Measurements from ENCODE around the gene BANP.

The BANP gene

DNA sequence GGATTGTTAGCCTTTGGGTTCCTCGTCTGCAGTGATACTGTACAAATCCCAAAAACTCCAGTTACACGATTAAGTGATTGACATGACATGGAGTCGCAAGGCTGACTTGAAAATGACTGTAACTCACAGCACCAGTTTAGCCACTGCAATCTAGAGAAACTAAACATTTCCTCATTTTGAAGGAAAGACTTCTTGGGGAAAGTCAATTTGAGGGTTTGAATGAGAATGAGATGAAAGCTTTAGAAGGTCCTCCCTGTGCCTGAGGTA, 4.8 kb downstream of the BANP start:
- no peak overlapping the region for H3K4me3 ChIP-seq (ENCODE audit: low read depth, low read length)
- TF ChIP-seq, protein P1, sequence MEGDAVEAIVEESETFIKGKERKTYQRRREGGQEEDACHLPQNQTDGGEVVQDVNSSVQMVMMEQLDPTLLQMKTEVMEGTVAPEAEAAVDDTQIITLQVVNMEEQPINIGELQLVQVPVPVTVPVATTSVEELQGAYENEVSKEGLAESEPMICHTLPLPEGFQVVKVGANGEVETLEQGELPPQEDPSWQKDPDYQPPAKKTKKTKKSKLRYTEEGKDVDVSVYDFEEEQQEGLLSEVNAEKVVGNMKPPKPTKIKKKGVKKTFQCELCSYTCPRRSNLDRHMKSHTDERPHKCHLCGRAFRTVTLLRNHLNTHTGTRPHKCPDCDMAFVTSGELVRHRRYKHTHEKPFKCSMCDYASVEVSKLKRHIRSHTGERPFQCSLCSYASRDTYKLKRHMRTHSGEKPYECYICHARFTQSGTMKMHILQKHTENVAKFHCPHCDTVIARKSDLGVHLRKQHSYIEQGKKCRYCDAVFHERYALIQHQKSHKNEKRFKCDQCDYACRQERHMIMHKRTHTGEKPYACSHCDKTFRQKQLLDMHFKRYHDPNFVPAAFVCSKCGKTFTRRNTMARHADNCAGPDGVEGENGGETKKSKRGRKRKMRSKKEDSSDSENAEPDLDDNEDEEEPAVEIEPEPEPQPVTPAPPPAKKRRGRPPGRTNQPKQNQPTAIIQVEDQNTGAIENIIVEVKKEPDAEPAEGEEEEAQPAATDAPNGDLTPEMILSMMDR (IDR thresholded peaks at IDR 0.05; ENCODE audit: control insufficient read depth, extremely low read depth, insufficient read depth) = no peak
- DNase-seq (ENCODE audit: low read depth) = no peak

DNA sequence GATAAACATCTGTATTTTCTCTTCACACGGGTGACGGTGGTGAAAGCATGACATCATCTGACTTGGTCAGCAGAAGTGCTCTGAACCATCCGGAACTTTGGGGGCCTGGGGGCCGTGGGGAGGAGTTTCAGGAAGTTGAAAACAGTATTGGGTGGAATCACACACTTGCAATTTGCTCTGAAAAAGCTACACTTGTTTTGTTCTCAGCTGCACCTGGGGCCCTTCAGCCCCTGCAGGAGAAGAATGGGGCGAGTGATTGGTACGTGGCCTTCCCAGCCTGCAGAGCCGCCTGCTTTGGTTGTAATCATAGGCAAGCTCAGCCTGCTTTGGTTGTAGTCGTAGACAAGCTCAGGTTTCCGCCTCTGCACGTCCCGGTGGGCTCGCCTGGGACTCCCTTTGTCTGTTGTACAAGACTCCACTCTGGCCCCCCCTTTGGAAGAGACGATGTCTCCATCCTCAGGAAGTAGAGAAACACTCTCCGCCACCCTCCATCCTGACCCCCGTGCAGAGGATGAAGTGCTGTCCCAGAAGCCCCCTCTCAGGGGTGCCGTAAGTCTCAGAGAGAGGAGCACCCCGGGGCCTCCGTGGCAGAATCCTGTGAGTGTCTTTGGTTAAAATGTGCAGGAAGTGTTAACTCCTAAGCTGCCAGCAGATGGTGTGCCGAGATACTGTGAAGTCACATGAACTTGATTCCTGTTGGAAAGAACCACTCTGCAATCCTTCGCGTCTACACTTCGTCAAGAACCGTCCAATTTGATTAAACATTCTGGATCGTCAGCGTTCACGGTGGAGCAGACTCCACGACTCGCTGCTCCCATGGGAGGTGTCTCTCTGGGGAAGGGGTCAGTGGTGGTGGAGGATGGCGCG, 5.4 kb downstream of the BANP start:
- H3K4me3 ChIP-seq (ENCODE audit: low read depth, low read length) = no peak overlapping the region
- TF ChIP-seq, protein P1 (IDR thresholded peaks at IDR 0.05; ENCODE audit: control insufficient read depth, extremely low read depth, insufficient read depth) = 0 out of 2 replicates have a peak, but pooled peaks have one; percentile 12
- DNase-seq (ENCODE audit: low read depth) = no peak

- H3K4me3 ChIP-seq (ENCODE audit: low read depth, low read length) = no peak overlapping the region
- DNase-seq (ENCODE audit: low read depth) = no peak
- TF ChIP-seq, protein P1 (IDR thresholded peaks at IDR 0.05; ENCODE audit: control insufficient read depth, extremely low read depth, insufficient read depth) = no peak
Observed at GRCh38 chr16:87957296-87958094, 6.3 kb downstream of the BANP start.

DNA sequence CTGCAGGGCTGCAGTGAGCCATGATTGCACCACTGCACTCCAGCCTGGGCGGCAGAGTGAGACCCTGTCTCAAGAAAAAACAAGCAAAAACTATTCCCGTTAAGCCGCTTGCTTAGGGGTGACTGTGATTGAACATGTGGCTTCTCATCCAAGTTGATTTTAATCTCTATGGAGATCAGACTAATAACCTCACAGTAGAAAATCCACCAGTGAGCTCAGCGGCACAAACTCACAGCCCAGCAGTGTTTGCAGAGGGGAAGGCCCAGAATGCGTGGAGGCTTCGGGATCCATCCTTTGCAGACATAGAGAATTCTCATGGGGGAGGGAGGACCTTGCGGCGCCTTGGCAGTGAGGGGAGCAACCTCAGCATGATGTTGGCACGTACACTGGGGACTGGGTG, 7.4 kb downstream of the BANP start:
- no peak overlapping the region for H3K4me3 ChIP-seq (ENCODE audit: low read depth, low read length)
- no peak for DNase-seq (ENCODE audit: low read depth)
- TF ChIP-seq, protein P1 (IDR thresholded peaks at IDR 0.05; ENCODE audit: control insufficient read depth, extremely low read depth, insufficient read depth) = no peak

- no peak for DNase-seq (ENCODE audit: low read depth)
- no peak overlapping the region for H3K4me3 ChIP-seq (ENCODE audit: low read depth, low read length)
- TF ChIP-seq, protein P1 (IDR thresholded peaks at IDR 0.05; ENCODE audit: control insufficient read depth, extremely low read depth, insufficient read depth) = no peak
Observed at GRCh38 chr16:87959391-87959990, 8.3 kb downstream of the BANP start.

- no peak overlapping the region for H3K4me3 ChIP-seq (ENCODE audit: low read depth, low read length)
- DNase-seq (ENCODE audit: low read depth) = no peak
- TF ChIP-seq, protein P1 (IDR thresholded peaks at IDR 0.05; ENCODE audit: control insufficient read depth, extremely low read depth, insufficient read depth) = no peak
Observed at GRCh38 chr16:87960296-87960695, 9.1 kb downstream of the BANP start.
